ENCODE measurements around the gene GRIA3.
"Not testable (repeated sequence)": the region's sequence is repeated elsewhere in the genome, so short reads cannot be mapped to it uniquely, and the experiment has no call there.

Gene GRIA3

DNA sequence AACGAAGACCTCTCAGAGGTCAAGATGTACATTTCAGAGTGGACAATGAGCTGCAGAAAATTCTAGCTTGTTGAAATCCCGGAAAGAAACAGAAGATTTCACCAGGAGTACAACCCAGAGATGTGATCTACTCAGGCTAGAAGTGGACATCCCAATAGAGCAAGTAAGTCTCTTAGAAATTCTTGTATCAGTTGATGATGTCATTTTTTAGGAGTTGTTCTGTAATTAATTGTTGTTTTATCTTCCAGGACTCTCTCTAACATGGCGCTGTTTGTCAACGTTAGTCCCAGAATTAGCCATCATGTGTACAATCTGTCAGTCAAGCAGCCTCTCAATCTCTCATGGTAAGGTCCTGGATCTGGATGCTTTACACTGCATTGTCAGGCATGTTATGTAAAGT lies 174.4 kb downstream of the GRIA3 start:
- H3K9ac ChIP-seq (ENCODE audit: low read depth, low read length, poor library complexity), result no peak overlapping the region
- no peak overlapping the region for H3K18ac ChIP-seq (ENCODE audit: low read length)
- H3K4me3 ChIP-seq (ENCODE audit: low read length in 2 of 2), result no peak overlapping the region
- no peaks in the 10 kb centered on the region for H3K36me3 ChIP-seq (replicated peaks in 1 of 2; ENCODE audit: control insufficient read depth in 2 of 2, insufficient read depth in 2 of 2, low read length in 2 of 2)
- DNase-seq (ENCODE audit: low spot score), result no peak
- H3K23ac ChIP-seq (ENCODE audit: low read depth, low read length, poor library complexity), result no peak overlapping the region
- H2AK5ac ChIP-seq (ENCODE audit: low read depth, low read length), result no peak overlapping the region
- H2AFZ ChIP-seq (ENCODE audit: low read length), result no peak overlapping the region
- no peak overlapping the region for H2BK12ac ChIP-seq (ENCODE audit: low read length)
- H2BK5ac ChIP-seq (ENCODE audit: low read length), result no peak overlapping the region
- no peak overlapping the region for H4K8ac ChIP-seq (ENCODE audit: low read depth, low read length)
- no peaks in the 10 kb centered on the region for H3K4me1 ChIP-seq (ENCODE audit: control insufficient read depth in 2 of 2, insufficient read depth in 1 of 2, low read depth in 1 of 2, low read length in 2 of 2)
- H4K91ac ChIP-seq (ENCODE audit: low read depth, low read length, poor library complexity), result no peak overlapping the region
- WGBS, 2 donors (ENCODE audit: extremely low coverage in 2 of 2, insufficient read length in 2 of 2, insufficient replicate concordance in 1 of 2), result no CpG with 5 or more reads among the region's 4 CpGs
- no peaks in the 10 kb centered on the region for H3K27me3 ChIP-seq (ENCODE audit: control insufficient read depth in 3 of 3, insufficient read depth in 3 of 3, low read depth in 1 of 3, low read length in 3 of 3)
- no peaks in the 10 kb centered on the region for H3K79me1 ChIP-seq (ENCODE audit: low read depth, low read length)
- H3K4ac ChIP-seq (ENCODE audit: low read length), result no peak overlapping the region
- no peak overlapping the region for H3K4me2 ChIP-seq (ENCODE audit: insufficient read depth, low read length, poor library complexity, severe bottlenecking)
- H2BK15ac ChIP-seq (ENCODE audit: low read length), result no peak overlapping the region
- H3K9me3 ChIP-seq (replicated peaks in 1 of 2; ENCODE audit: control insufficient read depth in 2 of 2, insufficient read depth in 1 of 2, low read depth in 1 of 2, low read length in 2 of 2), result no peaks in the 10 kb centered on the region
- H3K27ac ChIP-seq (replicated peaks; ENCODE audit: low read length), result no peak overlapping the region
- no peak overlapping the region for H3K14ac ChIP-seq (ENCODE audit: low read length)
- H2BK120ac ChIP-seq (ENCODE audit: low read depth, low read length), result no peak overlapping the region

DNA sequence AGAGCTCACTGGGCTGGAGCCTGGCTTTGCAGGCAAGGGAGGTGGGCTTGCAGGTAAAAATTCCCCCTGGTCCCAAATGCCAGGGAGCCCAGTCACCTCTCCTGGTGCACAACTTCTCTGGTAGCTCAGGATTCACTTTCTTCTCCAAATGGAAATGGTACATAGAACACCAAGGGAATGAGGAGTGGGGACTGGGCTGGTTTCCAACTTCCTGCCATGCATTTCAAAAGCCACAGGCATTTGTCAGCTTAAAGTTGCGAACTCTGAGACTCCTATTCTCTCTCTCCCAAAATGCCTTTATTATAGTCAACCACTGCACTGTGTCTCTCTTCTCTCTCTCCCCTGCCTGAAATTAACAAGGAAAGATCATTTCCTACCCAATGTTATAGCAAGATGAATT lies 177.3 kb downstream of the GRIA3 start:
- H3K18ac ChIP-seq (ENCODE audit: low read length), result no peak overlapping the region
- no peak overlapping the region for H3K27ac ChIP-seq (replicated peaks; ENCODE audit: low read length)
- H3K4me3 ChIP-seq (ENCODE audit: low read length in 2 of 2), result no peak overlapping the region
- no peak overlapping the region for H2BK5ac ChIP-seq (ENCODE audit: low read length)
- no CpG with 5 or more reads among the region's 1 CpG for WGBS, 2 donors (ENCODE audit: extremely low coverage in 2 of 2, insufficient read length in 2 of 2, insufficient replicate concordance in 1 of 2)
- no peaks in the 10 kb centered on the region for H3K27me3 ChIP-seq (ENCODE audit: control insufficient read depth in 3 of 3, insufficient read depth in 3 of 3, low read depth in 1 of 3, low read length in 3 of 3)
- H3K9me3 ChIP-seq (replicated peaks in 1 of 2; ENCODE audit: control insufficient read depth in 2 of 2, insufficient read depth in 1 of 2, low read depth in 1 of 2, low read length in 2 of 2), result no peaks in the 10 kb centered on the region
- H3K4ac ChIP-seq (ENCODE audit: low read length), result no peak overlapping the region
- no peak overlapping the region for H2BK12ac ChIP-seq (ENCODE audit: low read length)
- no peaks in the 10 kb centered on the region for H3K4me1 ChIP-seq (ENCODE audit: control insufficient read depth in 2 of 2, insufficient read depth in 1 of 2, low read depth in 1 of 2, low read length in 2 of 2)
- H4K8ac ChIP-seq (ENCODE audit: low read depth, low read length), result no peak overlapping the region
- H2AK5ac ChIP-seq (ENCODE audit: low read depth, low read length), result no peak overlapping the region
- no peak overlapping the region for H2AFZ ChIP-seq (ENCODE audit: low read length)
- H2BK120ac ChIP-seq (ENCODE audit: low read depth, low read length), result no peak overlapping the region
- no peaks in the 10 kb centered on the region for H3K36me3 ChIP-seq (replicated peaks in 1 of 2; ENCODE audit: control insufficient read depth in 2 of 2, insufficient read depth in 2 of 2, low read length in 2 of 2)
- H2BK15ac ChIP-seq (ENCODE audit: low read length), result no peak overlapping the region
- no peak overlapping the region for H3K4me2 ChIP-seq (ENCODE audit: insufficient read depth, low read length, poor library complexity, severe bottlenecking)
- no peak overlapping the region for H3K14ac ChIP-seq (ENCODE audit: low read length)
- H3K9ac ChIP-seq (ENCODE audit: low read depth, low read length, poor library complexity), result no peak overlapping the region
- H3K79me1 ChIP-seq (ENCODE audit: low read depth, low read length), result no peaks in the 10 kb centered on the region
- H4K91ac ChIP-seq (ENCODE audit: low read depth, low read length, poor library complexity), result no peak overlapping the region
- no peak for DNase-seq (ENCODE audit: low spot score)
- H3K23ac ChIP-seq (ENCODE audit: low read depth, low read length, poor library complexity), result no peak overlapping the region

DNA sequence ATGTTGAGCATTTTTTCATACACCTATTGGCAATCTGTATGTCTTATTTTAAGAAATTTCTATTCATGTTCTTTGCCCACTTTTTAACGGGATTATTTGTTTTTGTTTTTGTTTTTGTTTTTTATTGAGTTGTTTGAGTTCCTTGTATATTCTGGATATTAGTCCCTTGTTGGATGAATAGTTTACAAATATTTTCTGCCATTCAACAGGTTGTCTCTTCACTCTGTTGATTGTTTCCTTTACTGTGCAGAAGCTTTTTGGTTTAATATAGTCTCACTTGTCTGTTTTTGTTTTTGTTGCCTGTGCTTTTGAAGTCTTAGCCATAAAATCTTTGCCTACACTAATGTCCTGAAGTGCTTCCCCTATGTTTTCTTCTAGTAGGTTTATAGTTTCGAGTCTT lies 202.1 kb downstream of the GRIA3 start:
- whole genome bisulfite sequencing, 2 donors (ENCODE audit: extremely low coverage in 2 of 2, insufficient read length in 2 of 2, insufficient replicate concordance in 1 of 2), result no CpG with 5 or more reads among the region's 2 CpGs
- not testable (repeated sequence) for H3K9ac ChIP-seq (ENCODE audit: low read depth, low read length, poor library complexity)

DNA sequence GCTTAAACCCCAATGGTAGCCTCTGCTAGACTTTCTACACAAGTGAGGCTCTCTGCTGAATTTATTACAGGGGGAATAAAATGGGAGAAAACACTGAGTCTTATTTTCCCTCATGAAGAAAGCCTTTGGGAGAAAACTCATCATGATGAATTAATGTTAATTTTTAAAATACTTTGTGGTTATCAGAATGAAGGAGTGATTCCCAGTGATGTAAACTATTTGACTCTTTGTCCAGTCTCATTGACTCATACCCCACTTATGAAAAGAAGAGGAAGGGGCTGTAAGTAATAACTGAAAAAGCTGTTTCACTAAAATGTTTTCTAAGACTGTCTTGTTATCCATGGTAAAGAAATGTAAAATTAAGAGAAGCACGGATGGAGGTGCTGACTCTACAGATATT lies 208.8 kb downstream of the GRIA3 start:
- no peak overlapping the region for H2AFZ ChIP-seq (ENCODE audit: low read length)
- no peaks in the 10 kb centered on the region for H3K9me3 ChIP-seq (replicated peaks in 1 of 2; ENCODE audit: control insufficient read depth in 2 of 2, insufficient read depth in 1 of 2, low read depth in 1 of 2, low read length in 2 of 2)
- H2BK12ac ChIP-seq (ENCODE audit: low read length), result no peak overlapping the region
- H3K27me3 ChIP-seq (ENCODE audit: control insufficient read depth in 3 of 3, insufficient read depth in 3 of 3, low read depth in 1 of 3, low read length in 3 of 3), result no peaks in the 10 kb centered on the region
- no peaks in the 10 kb centered on the region for H3K36me3 ChIP-seq (replicated peaks in 1 of 2; ENCODE audit: control insufficient read depth in 2 of 2, insufficient read depth in 2 of 2, low read length in 2 of 2)
- no peak overlapping the region for H3K23ac ChIP-seq (ENCODE audit: low read depth, low read length, poor library complexity)
- no peak overlapping the region for H4K91ac ChIP-seq (ENCODE audit: low read depth, low read length, poor library complexity)
- H3K27ac ChIP-seq (replicated peaks; ENCODE audit: low read length), result no peak overlapping the region
- DNase-seq (ENCODE audit: low spot score), result no peak
- no peak overlapping the region for H3K9ac ChIP-seq (ENCODE audit: low read depth, low read length, poor library complexity)
- H2BK5ac ChIP-seq (ENCODE audit: low read length), result no peak overlapping the region
- H4K8ac ChIP-seq (ENCODE audit: low read depth, low read length), result no peak overlapping the region
- H3K4me1 ChIP-seq (ENCODE audit: control insufficient read depth in 2 of 2, insufficient read depth in 1 of 2, low read depth in 1 of 2, low read length in 2 of 2), result no peaks in the 10 kb centered on the region
- no peak overlapping the region for H3K4ac ChIP-seq (ENCODE audit: low read length)
- H3K14ac ChIP-seq (ENCODE audit: low read length), result no peak overlapping the region
- no peak overlapping the region for H2AK5ac ChIP-seq (ENCODE audit: low read depth, low read length)
- no peak overlapping the region for H2BK15ac ChIP-seq (ENCODE audit: low read length)
- H2BK120ac ChIP-seq (ENCODE audit: low read depth, low read length), result no peak overlapping the region
- H3K4me3 ChIP-seq (ENCODE audit: low read length in 2 of 2), result no peak overlapping the region
- no CpG with 5 or more reads among the region's 1 CpG for WGBS, 2 donors (ENCODE audit: extremely low coverage in 2 of 2, insufficient read length in 2 of 2, insufficient replicate concordance in 1 of 2)
- H3K4me2 ChIP-seq (ENCODE audit: insufficient read depth, low read length, poor library complexity, severe bottlenecking), result no peak overlapping the region
- H3K79me1 ChIP-seq (ENCODE audit: low read depth, low read length), result no peaks in the 10 kb centered on the region
- H3K18ac ChIP-seq (ENCODE audit: low read length), result no peak overlapping the region

More for the DNA sequence above, 202.1 kb downstream of the GRIA3 start:
- not testable (repeated sequence) for H3K14ac ChIP-seq (ENCODE audit: low read length); H3K27me3 ChIP-seq (ENCODE audit: control insufficient read depth in 3 of 3, insufficient read depth in 3 of 3, low read depth in 1 of 3, low read length in 3 of 3); DNase-seq (ENCODE audit: low spot score); H3K4me3 ChIP-seq (ENCODE audit: low read length in 2 of 2); H3K23ac ChIP-seq (ENCODE audit: low read depth, low read length, poor library complexity); H3K36me3 ChIP-seq (replicated peaks in 1 of 2; ENCODE audit: control insufficient read depth in 2 of 2, insufficient read depth in 2 of 2, low read length in 2 of 2); H2BK120ac ChIP-seq (ENCODE audit: low read depth, low read length); H2AFZ ChIP-seq (ENCODE audit: low read length); H3K27ac ChIP-seq (replicated peaks; ENCODE audit: low read length); H3K18ac ChIP-seq (ENCODE audit: low read length); H3K4me2 ChIP-seq (ENCODE audit: insufficient read depth, low read length, poor library complexity, severe bottlenecking); H3K9me3 ChIP-seq (replicated peaks in 1 of 2; ENCODE audit: control insufficient read depth in 2 of 2, insufficient read depth in 1 of 2, low read depth in 1 of 2, low read length in 2 of 2); H4K91ac ChIP-seq (ENCODE audit: low read depth, low read length, poor library complexity); H3K79me1 ChIP-seq (ENCODE audit: low read depth, low read length); H2AK5ac ChIP-seq (ENCODE audit: low read depth, low read length); H2BK12ac ChIP-seq (ENCODE audit: low read length); H3K4ac ChIP-seq (ENCODE audit: low read length); H4K8ac ChIP-seq (ENCODE audit: low read depth, low read length); H3K4me1 ChIP-seq (ENCODE audit: control insufficient read depth in 2 of 2, insufficient read depth in 1 of 2, low read depth in 1 of 2, low read length in 2 of 2); H2BK5ac ChIP-seq (ENCODE audit: low read length); H2BK15ac ChIP-seq (ENCODE audit: low read length)
